ENCODE results near the gene C1orf122. TPM values are rescaled to one million over a fixed set of nuclear protein-coding genes. Genes with fewer than 3 reads are reported as not detected.

The C1orf122 gene
- total and polyA plus RNA-seq, 4 donors = 4.7 to 70.2 (median 40.3) TPM

Other genes with a start within 250 kb of the C1orf122 start
- gene GNL2, start 211.9 kb upstream of the C1orf122 start, total RNA-seq = 10 to 100 TPM; 41.1 to 47.5 TPM
- 100 to 1,000 TPM in 1 of 2 donors, 10 to 100 TPM in 1; 39.3 to 148 TPM for gene GNL2, start 211.9 kb upstream of the C1orf122 start, polyA plus RNA-seq
- gene RSPO1, start 172.9 kb upstream of the C1orf122 start, total RNA-seq = 1 to 10 TPM in 1 of 2 donors, under 1 TPM in 1; 0.43 to 1.7 TPM
- 1 to 10 TPM in 1 of 2 donors, under 1 TPM in 1; 0.93 to 1.4 TPM for gene RSPO1, start 172.9 kb upstream of the C1orf122 start, polyA plus RNA-seq
- 1 to 10 TPM in 1 of 2 donors, under 1 TPM in 1; 0.80 to 1.4 TPM for gene CDCA8, start 115.3 kb upstream of the C1orf122 start, total RNA-seq
- gene CDCA8, start 115.3 kb upstream of the C1orf122 start, polyA plus RNA-seq = 1 to 10 TPM; 1.8 to 2.2 TPM
- gene EPHA10, start 42.7 kb upstream of the C1orf122 start, total RNA-seq = 1 to 10 TPM in 1 of 2 donors, not detected in 1; 1.7 TPM
- gene EPHA10, start 42.7 kb upstream of the C1orf122 start, polyA plus RNA-seq = under 1 TPM; 0.20 to 0.26 TPM
- gene MANEAL, start 13.9 kb upstream of the C1orf122 start, total RNA-seq = 1 to 10 TPM; 2.3 to 8.1 TPM
- gene MANEAL, start 13.9 kb upstream of the C1orf122 start, polyA plus RNA-seq = 1 to 10 TPM; 2.8 to 4.0 TPM
- 10 to 100 TPM in 1 of 2 donors, 1 to 10 TPM in 1; 9.5 to 18.4 TPM for gene YRDC, start 418 bp downstream of the C1orf122 start, total RNA-seq
- gene YRDC, start 418 bp downstream of the C1orf122 start, polyA plus RNA-seq = 10 to 100 TPM; 11.8 to 26.2 TPM
- 10 to 100 TPM in 1 of 2 donors, 1 to 10 TPM in 1; 7.9 to 23.3 TPM for gene MTF1, start 51.8 kb downstream of the C1orf122 start, total RNA-seq
- 10 to 100 TPM in 1 of 2 donors, 1 to 10 TPM in 1; 2.6 to 13.6 TPM for gene MTF1, start 51.8 kb downstream of the C1orf122 start, polyA plus RNA-seq
- 10 to 100 TPM; 30.3 to 40.8 TPM for gene INPP5B, start 139.3 kb downstream of the C1orf122 start, total RNA-seq
- gene INPP5B, start 139.3 kb downstream of the C1orf122 start, polyA plus RNA-seq = 10 to 100 TPM in 1 of 2 donors, 1 to 10 TPM in 1; 9.2 to 24.1 TPM
- gene SF3A3, start 182.2 kb downstream of the C1orf122 start, total RNA-seq = 10 to 100 TPM; 39.9 to 79.0 TPM
- gene SF3A3, start 182.2 kb downstream of the C1orf122 start, polyA plus RNA-seq = 10 to 100 TPM; 19.1 to 30.6 TPM
- gene FHL3, start 197.7 kb downstream of the C1orf122 start, total RNA-seq = 10 to 100 TPM in 1 of 2 donors, 1 to 10 TPM in 1; 10.0 to 26.0 TPM
- 10 to 100 TPM; 21.8 to 33.1 TPM for gene FHL3, start 197.7 kb downstream of the C1orf122 start, polyA plus RNA-seq
- 10 to 100 TPM; 27.3 to 31.2 TPM for gene UTP11, start 204.9 kb downstream of the C1orf122 start, total RNA-seq
- gene UTP11, start 204.9 kb downstream of the C1orf122 start, polyA plus RNA-seq = 10 to 100 TPM; 31.0 to 33.7 TPM
- gene POU3F1, start 239.0 kb downstream of the C1orf122 start, total RNA-seq = under 1 TPM; 0.15 to 0.20 TPM
- under 1 TPM; 0.04 to 0.18 TPM for gene POU3F1, start 239.0 kb downstream of the C1orf122 start, polyA plus RNA-seq

Measured in lung (tissue), 4 donors.